Measurements from ENCODE around the gene NGFR. TPM values are rescaled to one million over a fixed set of nuclear protein-coding genes. Genes with fewer than 3 reads are reported as not detected.

Gene NGFR
- total and polyA plus RNA-seq, 12 donors: 1.8 to 22.9 (median 4.7) TPM

DNA sequence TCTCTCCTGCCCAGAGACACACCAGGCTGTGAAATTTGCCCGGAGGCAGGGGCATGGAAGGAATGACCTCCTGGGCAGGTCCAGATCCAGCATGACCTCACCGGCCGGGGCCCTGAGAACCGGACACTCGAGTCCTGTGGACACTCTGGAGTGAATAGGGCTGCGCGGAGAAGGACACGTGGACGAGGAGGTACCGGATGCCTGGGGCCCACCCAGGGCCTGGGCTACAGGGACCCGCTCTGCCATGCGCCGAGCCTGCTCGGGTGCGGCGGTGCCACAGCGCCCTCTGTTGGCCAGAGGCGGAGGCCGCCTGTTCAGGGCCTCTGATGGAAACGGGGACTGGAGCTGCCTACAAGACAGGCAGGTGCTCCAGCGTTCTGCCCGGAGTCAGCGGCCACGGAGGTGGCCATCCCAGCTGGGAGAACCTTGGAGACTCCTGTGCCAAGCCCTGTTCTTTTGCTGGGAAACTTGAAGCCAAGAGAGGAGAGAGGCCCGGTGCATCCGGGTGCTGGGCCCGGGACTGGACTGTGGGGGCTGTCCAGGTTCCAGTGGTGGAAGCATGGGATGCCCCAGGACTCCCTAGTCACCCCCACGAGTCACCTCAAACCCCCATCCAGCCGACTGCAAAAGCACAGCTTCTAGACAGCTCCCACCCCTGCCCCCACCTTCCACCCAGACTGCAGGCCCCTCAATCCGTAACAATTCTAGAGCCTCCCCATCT, 61.3 kb downstream of the NGFR start:
- H3K4me3 ChIP-seq: peak overlapping the region in 1 of 10 donors; percentile 17
- peaks cover 0 to 6% (median 0%) of the 10 kb centered on the region in 7 donors for H3K27me3 ChIP-seq
- H3K36me3 ChIP-seq: no peaks in the 10 kb centered on the region
- TF ChIP-seq, protein P1, sequence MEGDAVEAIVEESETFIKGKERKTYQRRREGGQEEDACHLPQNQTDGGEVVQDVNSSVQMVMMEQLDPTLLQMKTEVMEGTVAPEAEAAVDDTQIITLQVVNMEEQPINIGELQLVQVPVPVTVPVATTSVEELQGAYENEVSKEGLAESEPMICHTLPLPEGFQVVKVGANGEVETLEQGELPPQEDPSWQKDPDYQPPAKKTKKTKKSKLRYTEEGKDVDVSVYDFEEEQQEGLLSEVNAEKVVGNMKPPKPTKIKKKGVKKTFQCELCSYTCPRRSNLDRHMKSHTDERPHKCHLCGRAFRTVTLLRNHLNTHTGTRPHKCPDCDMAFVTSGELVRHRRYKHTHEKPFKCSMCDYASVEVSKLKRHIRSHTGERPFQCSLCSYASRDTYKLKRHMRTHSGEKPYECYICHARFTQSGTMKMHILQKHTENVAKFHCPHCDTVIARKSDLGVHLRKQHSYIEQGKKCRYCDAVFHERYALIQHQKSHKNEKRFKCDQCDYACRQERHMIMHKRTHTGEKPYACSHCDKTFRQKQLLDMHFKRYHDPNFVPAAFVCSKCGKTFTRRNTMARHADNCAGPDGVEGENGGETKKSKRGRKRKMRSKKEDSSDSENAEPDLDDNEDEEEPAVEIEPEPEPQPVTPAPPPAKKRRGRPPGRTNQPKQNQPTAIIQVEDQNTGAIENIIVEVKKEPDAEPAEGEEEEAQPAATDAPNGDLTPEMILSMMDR (IDR thresholded peaks at IDR 0.05): peak; percentile 94 to 100 (median 99)
- H3K27ac ChIP-seq: no peak overlapping the region
- peaks cover 0 to 3% (median 0%) of the 10 kb centered on the region in 11 donors for H3K9me3 ChIP-seq
- intact Hi-C loops (cut with DNase I): loop anchor here in 9 of 10 donors (2.0 to 10.0 kb wide), 10 partner anchors 60 to 242 kb away; partner anchors contain the start of genes NGFR (in 1 of the 9) and PHB1 (in 1 of the 9)
- DNase-seq (peak; percentile 64 to 82), ATAC-seq (peak; percentile 87 to 93 (median 92))
- H3K4me1 ChIP-seq: peaks cover 0 to 8% (median 3%) of the 10 kb centered on the region in 9 donors
- whole genome bisulfite sequencing, 2 donors: 14 to 16% methylated on average over 30 of the region's 30 CpGs

DNA sequence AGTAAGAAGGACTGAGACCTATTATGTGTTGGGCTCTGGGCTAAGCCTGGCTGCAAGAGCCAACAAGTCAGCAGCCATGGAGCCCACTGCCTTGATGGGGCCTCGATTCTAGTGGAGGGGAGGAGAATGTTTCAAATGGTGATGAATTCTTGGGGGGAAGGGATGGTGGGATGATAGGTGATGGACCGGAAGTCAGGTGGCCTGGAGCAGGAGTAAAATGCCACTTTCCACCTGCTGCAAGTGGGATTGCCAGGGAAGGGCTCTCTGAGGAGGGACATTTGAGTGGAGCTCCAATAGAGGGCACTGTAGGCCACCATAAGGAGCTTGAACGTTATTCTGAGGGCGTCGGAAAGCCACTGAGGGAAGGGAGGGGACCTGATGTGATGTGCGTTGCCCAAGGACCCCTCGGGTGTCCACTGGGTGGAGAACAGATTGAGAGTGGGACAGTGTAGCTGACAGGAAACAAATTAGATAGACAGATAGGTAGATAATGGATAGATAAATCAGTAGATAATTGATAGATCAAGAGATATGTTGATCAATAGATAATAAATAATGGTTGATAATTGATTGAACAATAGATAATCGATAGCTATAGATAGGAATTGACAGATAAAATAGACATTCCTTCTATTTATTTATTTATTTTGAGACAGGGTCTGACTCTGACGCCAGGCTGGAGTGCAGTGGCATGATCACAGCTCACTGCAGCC, 62.4 kb downstream of the NGFR start:
- H3K9me3 ChIP-seq: peaks cover 0 to 8% (median 0%) of the 10 kb centered on the region in 11 donors
- peak in 5 of 8 donors; percentile 34 to 64 (median 50) for ATAC-seq
- H3K27me3 ChIP-seq: peaks cover 0 to 6% (median 0%) of the 10 kb centered on the region in 7 donors
- TF ChIP-seq, protein P1 (IDR thresholded peaks at IDR 0.05): peak in 8 of 9 donors; percentile 11 to 64 (median 52)
- peaks cover 0 to 8% (median 3%) of the 10 kb centered on the region in 9 donors for H3K4me1 ChIP-seq
- no peak overlapping the region for H3K27ac ChIP-seq
- intact Hi-C loops (cut with DNase I): loop anchor here in 9 of 10 donors (2.0 to 10.0 kb wide), 10 partner anchors 61 to 243 kb away; partner anchors contain the start of genes NGFR (in 1 of the 9) and PHB1 (in 1 of the 9)
- H3K4me3 ChIP-seq: no peak overlapping the region
- DNase-seq: no peak
- WGBS, 2 donors: 17 to 21% methylated on average over 9 of the region's 9 CpGs
- no peaks in the 10 kb centered on the region for H3K36me3 ChIP-seq

Small RNA genes within 50 kb of the gene (microRNA-seq; reads per million reads assigned to microRNA genes)
- gene MIR6165: 0 reads per million in 2 donors

Other genes with a start within 250 kb of the NGFR start
- gene ZNF652, start 133.0 kb upstream of the NGFR start, total RNA-seq: 10 to 100 TPM; 16.0 to 23.8 (median 19.6) TPM
- 10 to 100 TPM in 1 of 2 donors, 1 to 10 TPM in 1; 5.2 to 35.6 TPM for gene ZNF652, start 133.0 kb upstream of the NGFR start, polyA plus RNA-seq
- 100 to 1,000 TPM; 187 to 249 (median 215) TPM for gene PHB1, start 80.4 kb upstream of the NGFR start, total RNA-seq
- 100 to 1,000 TPM; 107 to 317 TPM for gene PHB1, start 80.4 kb upstream of the NGFR start, polyA plus RNA-seq
- gene NXPH3, start 80.6 kb downstream of the NGFR start, total RNA-seq: 1 to 10 TPM; 2.2 to 4.4 (median 3.2) TPM
- 1 to 10 TPM; 2.3 to 5.9 TPM for gene NXPH3, start 80.6 kb downstream of the NGFR start, polyA plus RNA-seq
- gene SPOP, start 182.8 kb downstream of the NGFR start, total RNA-seq: 10 to 100 TPM; 39.8 to 79.9 (median 67.7) TPM
- gene SPOP, start 182.8 kb downstream of the NGFR start, polyA plus RNA-seq: 10 to 100 TPM; 42.4 to 44.5 TPM
- 10 to 100 TPM; 60.5 to 92.4 (median 69.1) TPM for gene SLC35B1, start 212.7 kb downstream of the NGFR start, total RNA-seq
- 100 to 1,000 TPM in 1 of 2 donors, 10 to 100 TPM in 1; 68.8 to 146 TPM for gene SLC35B1, start 212.7 kb downstream of the NGFR start, polyA plus RNA-seq

All from heart right ventricle (tissue), 16 donors.